ENCODE results near the gene FAM120AOS. TPM values are rescaled to one million over a fixed set of nuclear protein-coding genes. Genes with fewer than 3 reads are reported as not detected.

The FAM120AOS gene
- polyA plus RNA-seq, 1 of the 3 experiments (the other 2 are of a cell fraction): 30.1 TPM

- TF ChIP-seq RXRA (IDR thresholded peaks at IDR 0.05; ENCODE audit: borderline replicate concordance, low read depth): no peak
- no peak for TF ChIP-seq RCOR1 (IDR thresholded peaks at IDR 0.05; ENCODE audit: low read length)
- TF ChIP-seq FOXM1 (IDR thresholded peaks at IDR 0.05; ENCODE audit: low read depth): no peak
- TF ChIP-seq RAD21 (IDR thresholded peaks at IDR 0.05; ENCODE audit: low read length): no peak
- TF ChIP-seq RFX5 (IDR thresholded peaks at IDR 0.05; ENCODE audit: low read length): no peak
- no peak for TF ChIP-seq YY1 (IDR thresholded peaks at IDR 0.05; ENCODE audit: low read depth)
- TF ChIP-seq IRF3 (IDR thresholded peaks at IDR 0.05; ENCODE audit: low read depth, low read length): no peak
These were observed 38.9 kb upstream of the FAM120AOS start (continued) for GRCh38 chr9:93492327-93492726.

GRCh38 chr9:93491593-93492232, 38.3 kb upstream of the FAM120AOS start:
- POLR2A ChIA-PET: interaction anchor here (0.6 kb wide), 1 partner anchor 709 kb away, joined by 4 read pairs; no protein-coding TSS in a partner anchor
- H3K4me3 ChIP-seq (ENCODE audit: low read depth in 2 of 2, low read length in 1 of 2): no peak overlapping the region
- no peaks in the 10 kb centered on the region; a peak in 1 of 4 replicates for H3K4me1 ChIP-seq (ENCODE audit: control insufficient read depth in 1 of 2, insufficient read depth in 2 of 2, low read depth in 1 of 2, low read length in 1 of 2)
- peaks cover 63% of the 10 kb centered on the region for H3K79me2 ChIP-seq (ENCODE audit: insufficient read depth)
- H3K9ac ChIP-seq: no peak overlapping the region
- TF ChIP-seq SIN3A (IDR thresholded peaks at IDR 0.05; ENCODE audit: borderline replicate concordance, low read depth, low read length) (no peak), EP300 (IDR thresholded peaks at IDR 0.05; ENCODE audit: borderline replicate concordance in 1 of 2, low read depth in 1 of 2, low read length in 1 of 2) (no peak), MEF2A (IDR thresholded peaks at IDR 0.05; ENCODE audit: borderline replicate concordance, low read depth) (no peak), PBX3 (IDR thresholded peaks at IDR 0.05) (no peak), NFIC (IDR thresholded peaks at IDR 0.05; ENCODE audit: borderline replicate concordance) (no peak), FOXM1 (IDR thresholded peaks at IDR 0.05; ENCODE audit: low read depth) (no peak), SMC3 (IDR thresholded peaks at IDR 0.05; ENCODE audit: low read depth, low read length) (no peak), ZBTB33 (IDR thresholded peaks at IDR 0.05; ENCODE audit: borderline replicate concordance, low read depth) (no peak), MAX (IDR thresholded peaks at IDR 0.05; ENCODE audit: low read depth) (no peak), TEAD4 (IDR thresholded peaks at IDR 0.05; ENCODE audit: borderline replicate concordance, insufficient read depth) (no peak), RCOR1 (IDR thresholded peaks at IDR 0.05; ENCODE audit: low read length) (no peak)
- no peaks in the 10 kb centered on the region for H3K9me2 ChIP-seq
- H3K27me3 ChIP-seq (ENCODE audit: insufficient read depth): no peaks in the 10 kb centered on the region
- H3K9me3 ChIP-seq: no peaks in the 10 kb centered on the region
- no peaks in the 10 kb centered on the region for H3F3A ChIP-seq (replicated peaks; ENCODE audit: insufficient read depth)
- DNase-seq: no peak
- no peak overlapping the region for H3K27ac ChIP-seq (ENCODE audit: low read depth in 2 of 2, low read length in 1 of 2)
- no peaks in the 10 kb centered on the region for H4K20me1 ChIP-seq (ENCODE audit: insufficient read depth)
- 98% methylated on average over 3 of the region's 3 CpGs for WGBS (ENCODE audit: low lambda C conversion rate)
- CTCF ChIA-PET: no interaction called here
- H3K36me3 ChIP-seq (replicated peaks in 1 of 2; ENCODE audit: control insufficient read depth in 1 of 2, insufficient read depth in 2 of 2, low read length in 1 of 2): peaks cover 3 to 28% of the 10 kb centered on the region in 2 experiments
- H3K4me2 ChIP-seq: no peak overlapping the region
- no peak overlapping the region for H2AFZ ChIP-seq (ENCODE audit: low read depth)
